HEK293 (cell line): ENCODE results near the gene SUCLA2.
A peak's percentile ranks its signal among the peaks of the same experiment; 100 is the strongest.

ENCODE experiments used
- CTCF ChIA-PET: fragments of 350-600 bp; formaldehyde crosslinking; extraction: SDS; loops from one replicate; lab custom pipeline; 2021; ENCODE audit warnings: antibody characterized with exemption; lab: Yijun Ruan, JAX
- POLR2A ChIA-PET: fragments of 300-600 bp; formaldehyde crosslinking; extraction: SDS; loops from one replicate; lab custom pipeline; 2020; ENCODE audit warnings: antibody characterized with exemption, inconsistent platforms; lab: Yijun Ruan, JAX
- H3K27ac ChIP-seq: fragments of 200-500 bp; sonication (Bioruptor generic); 2 replicates; pipeline ENCODE4 v1.5.1; 2014; ENCODE audit warnings: low read depth, low read length, control low read depth, inconsistent platforms; ENCODE audit errors: extremely low read depth
- H3K36me3 ChIP-seq, 2 experiments: fragments of 200-500 bp in 1 of 2; sonication (Bioruptor generic) in 1 of 2; 1 replicate in 1 of 2; 2 replicates in 1 of 2; pipeline ENCODE4 v1.5.1; 2014 to 2017; ENCODE audit warnings: inconsistent platforms in 2 of 2, low read length in 2 of 2; ENCODE audit not compliant: control insufficient read depth in 2 of 2, insufficient read depth in 1 of 2
- H3K4me1 ChIP-seq: fragments of 200-500 bp; sonication (Bioruptor generic); 2 replicates; pipeline ENCODE4 v1.5.1; 2014; ENCODE audit warnings: mild to moderate bottlenecking, low read length, inconsistent platforms; ENCODE audit not compliant: control insufficient read depth, insufficient read depth
- H3K4me3 ChIP-seq: 2 replicates; pipeline ENCODE4 v1.5.1; 2011; ENCODE audit warnings: low read depth, mild to moderate bottlenecking, control low read depth, low read length, moderate library complexity
- H3K9me3 ChIP-seq: fragments of 200-500 bp; sonication (Bioruptor generic); 2 replicates; pipeline ENCODE4 v1.5.1; 2014; ENCODE audit warnings: low read depth, low read length, inconsistent platforms; ENCODE audit not compliant: control insufficient read depth, insufficient read depth
- KLF10 ChIP-seq: fragments of 450-650 bp; IDR thresholded peaks from 2 replicates; pipeline ENCODE4 v1.5.1; 2018; ENCODE audit warnings: missing biosample characterization, mild to moderate bottlenecking, missing genetic modification characterization
- REPIN1 ChIP-seq: fragments of 450-650 bp; formaldehyde crosslinking; IDR thresholded peaks from 2 replicates; pipeline ENCODE4 v1.5.1; 2017; ENCODE audit warnings: missing biosample characterization, missing genetic modification characterization, low read depth
- SP2 ChIP-seq: fragments of 450-650 bp; formaldehyde crosslinking; IDR thresholded peaks from 2 replicates; pipeline ENCODE4 v1.5.1; 2016; ENCODE audit warnings: missing biosample characterization, missing genetic modification characterization
- ZEB2 ChIP-seq: fragments of 450-650 bp; formaldehyde crosslinking; IDR thresholded peaks from 2 replicates; pipeline ENCODE4 v1.5.1; 2016; ENCODE audit warnings: missing biosample characterization, missing genetic modification characterization
- ZNF112 ChIP-seq: fragments of 450-650 bp; formaldehyde crosslinking; IDR thresholded peaks from 2 replicates; pipeline ENCODE4 v1.5.0; 2017; ENCODE audit warnings: missing biosample characterization, missing genetic modification characterization
- ZNF280D ChIP-seq: fragments of 450-650 bp; formaldehyde crosslinking; IDR thresholded peaks from 2 replicates; pipeline ENCODE4 v1.5.1; 2016; ENCODE audit warnings: missing biosample characterization, missing genetic modification characterization
- ZNF302 ChIP-seq: fragments of 450-650 bp; formaldehyde crosslinking; IDR thresholded peaks from 2 replicates; pipeline ENCODE4 v1.5.1; 2016; ENCODE audit warnings: missing biosample characterization, missing genetic modification characterization, low read depth
- ZNF394 ChIP-seq: fragments of 450-650 bp; formaldehyde crosslinking; IDR thresholded peaks from 2 replicates; pipeline ENCODE4 v1.5.1; 2016; ENCODE audit warnings: missing biosample characterization, missing genetic modification characterization, mild to moderate bottlenecking, moderate library complexity, borderline replicate concordance
- ZNF514 ChIP-seq: fragments of 450-650 bp; formaldehyde crosslinking; IDR thresholded peaks from 2 replicates; pipeline ENCODE4 v1.5.1; 2016; ENCODE audit warnings: missing biosample characterization, missing genetic modification characterization
- ZNF544 ChIP-seq: fragments of 450-650 bp; formaldehyde crosslinking; IDR thresholded peaks from 2 replicates; pipeline ENCODE4 v1.5.0; 2017; ENCODE audit warnings: missing biosample characterization, missing genetic modification characterization
- ZNF600 ChIP-seq: fragments of 450-650 bp; formaldehyde crosslinking; IDR thresholded peaks from 2 replicates; pipeline ENCODE4 v1.5.1; 2016; ENCODE audit warnings: missing biosample characterization, missing genetic modification characterization
- ZNF623 ChIP-seq: fragments of 450-650 bp; formaldehyde crosslinking; IDR thresholded peaks from 2 replicates; pipeline ENCODE4 v1.5.1; 2016; ENCODE audit warnings: missing biosample characterization, missing genetic modification characterization
- TF ChIP-seq, protein P1 (sequence below): fragments of 450-650 bp; formaldehyde crosslinking; IDR thresholded peaks from 2 replicates; pipeline ENCODE4 v1.5.1; 2017; ENCODE audit warnings: missing biosample characterization, mild to moderate bottlenecking, missing genetic modification characterization, moderate library complexity
- TF ChIP-seq, protein P2 (sequence below): fragments of 450-650 bp; IDR thresholded peaks from 2 replicates; pipeline ENCODE4 v1.5.1; 2018; ENCODE audit warnings: missing biosample characterization, missing genetic modification characterization

Gene SUCLA2

GRCh38 chr13:48040896-48041295, 39.8 kb upstream of the SUCLA2 start (continued):
- TF ChIP-seq ZNF280D (no peak), ZNF112 (no peak), ZNF394 (tag by site-specific recombination) (no peak), ZNF302 (no peak)

DNA sequence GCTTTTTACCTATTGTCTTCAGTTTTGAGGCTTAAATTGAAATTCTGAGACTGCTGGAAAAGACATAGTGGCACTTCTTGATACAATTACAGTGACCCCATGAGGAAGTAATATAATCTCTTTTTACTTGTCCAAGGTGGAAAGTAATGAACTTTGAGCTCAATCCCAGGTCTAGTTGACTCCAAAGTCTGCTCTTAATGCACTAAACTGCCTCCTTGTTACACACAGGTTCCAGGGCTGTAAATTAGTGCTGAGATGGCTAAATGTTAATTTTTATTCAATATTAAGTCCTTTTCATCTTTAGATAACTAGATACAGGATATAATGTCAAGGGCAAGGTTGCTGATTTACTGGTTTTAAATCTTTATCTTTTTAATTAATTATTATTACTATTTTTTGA, 39.0 kb upstream of the SUCLA2 start:
- H3K4me3 ChIP-seq, result no peak overlapping the region
- H3K9me3 ChIP-seq, result no peaks in the 10 kb centered on the region
- ChIA-PET CTCF (interaction anchor here (0.7 kb wide), 1 partner anchor 73 kb away, joined by 3 read pairs; no protein-coding TSS in a partner anchor), POLR2A (no interaction called here)
- H3K36me3 ChIP-seq, result peaks cover 0 to 24% of the 10 kb centered on the region in 2 experiments; a peak in 2 of 3 replicates
- no peaks in the 10 kb centered on the region for H3K4me1 ChIP-seq
- no peak overlapping the region for H3K27ac ChIP-seq
- TF ChIP-seq, protein P1, sequence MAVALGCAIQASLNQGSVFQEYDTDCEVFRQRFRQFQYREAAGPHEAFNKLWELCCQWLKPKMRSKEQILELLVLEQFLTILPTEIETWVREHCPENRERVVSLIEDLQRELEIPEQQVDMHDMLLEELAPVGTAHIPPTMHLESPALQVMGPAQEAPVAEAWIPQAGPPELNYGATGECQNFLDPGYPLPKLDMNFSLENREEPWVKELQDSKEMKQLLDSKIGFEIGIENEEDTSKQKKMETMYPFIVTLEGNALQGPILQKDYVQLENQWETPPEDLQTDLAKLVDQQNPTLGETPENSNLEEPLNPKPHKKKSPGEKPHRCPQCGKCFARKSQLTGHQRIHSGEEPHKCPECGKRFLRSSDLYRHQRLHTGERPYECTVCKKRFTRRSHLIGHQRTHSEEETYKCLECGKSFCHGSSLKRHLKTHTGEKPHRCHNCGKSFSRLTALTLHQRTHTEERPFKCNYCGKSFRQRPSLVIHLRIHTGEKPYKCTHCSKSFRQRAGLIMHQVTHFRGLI, result no peak
- TF ChIP-seq, protein P2, sequence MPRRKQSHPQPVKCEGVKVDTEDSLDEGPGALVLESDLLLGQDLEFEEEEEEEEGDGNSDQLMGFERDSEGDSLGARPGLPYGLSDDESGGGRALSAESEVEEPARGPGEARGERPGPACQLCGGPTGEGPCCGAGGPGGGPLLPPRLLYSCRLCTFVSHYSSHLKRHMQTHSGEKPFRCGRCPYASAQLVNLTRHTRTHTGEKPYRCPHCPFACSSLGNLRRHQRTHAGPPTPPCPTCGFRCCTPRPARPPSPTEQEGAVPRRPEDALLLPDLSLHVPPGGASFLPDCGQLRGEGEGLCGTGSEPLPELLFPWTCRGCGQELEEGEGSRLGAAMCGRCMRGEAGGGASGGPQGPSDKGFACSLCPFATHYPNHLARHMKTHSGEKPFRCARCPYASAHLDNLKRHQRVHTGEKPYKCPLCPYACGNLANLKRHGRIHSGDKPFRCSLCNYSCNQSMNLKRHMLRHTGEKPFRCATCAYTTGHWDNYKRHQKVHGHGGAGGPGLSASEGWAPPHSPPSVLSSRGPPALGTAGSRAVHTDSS (tag by site-specific recombination), result no peak
- TF ChIP-seq ZNF623 (tag by site-specific recombination), result no peak
- no peak for TF ChIP-seq ZEB2 (tag by site-specific recombination)
- TF ChIP-seq ZNF544 (tag by site-specific recombination), result no peak
- no peak for TF ChIP-seq KLF10 (tag by site-specific recombination)

- POLR2A ChIA-PET, result interaction anchor here (1.3 to 2.1 kb wide), 4 partner anchors 8 to 56 kb away, joined by 5 to 8 read pairs (median 6); partner anchors contain the start of gene MED4
- Histone ChIP-seq H3K36me3 (peaks cover 0 to 24% of the 10 kb centered on the region in 2 experiments; a peak in 2 of 3 replicates), H3K27ac (no peak overlapping the region), H3K4me1 (no peaks in the 10 kb centered on the region), H3K9me3 (no peaks in the 10 kb centered on the region), H3K4me3 (no peak overlapping the region)
- peak; percentile 20; the same call in 1 of the 2 replicates for TF ChIP-seq SP2 (tag by site-specific recombination)
- TF ChIP-seq REPIN1 (tag by site-specific recombination), result no peak
- TF ChIP-seq ZNF600 (tag by site-specific recombination), result peak; percentile 19; the same call in 1 of the 2 replicates
- no peak for TF ChIP-seq ZNF514 (tag by site-specific recombination)
- CTCF ChIA-PET, result interaction anchor here (0.6 to 2.5 kb wide), 7 partner anchors 9 to 525 kb away, joined by 3 to 19 read pairs (median 4); no protein-coding TSS in a partner anchor
These were observed 37.7 kb upstream of the SUCLA2 start for GRCh38 chr13:48038761-48039160.
